Keratinocyte (primary cell): ENCODE results near the gene ITIH3. TPM values are rescaled to one million over a fixed set of nuclear protein-coding genes. Genes with fewer than 3 reads are reported as not detected.

Experiments
- DNase-seq: peaks from one replicate; pipeline ENCODE4 v3.0.0-alpha.2; 2011; ENCODE audit warnings: low read depth, missing footprints, low spot score
- FAIRE-seq: peaks from 2 replicates; lab custom pipeline; 2011; peaks lifted over from hg19 to GRCh38; lab: Jason Lieb, UNC
- H2AFZ ChIP-seq: 2 replicates; pipeline ENCODE4 v1.6.0; 2012; ENCODE audit warnings: low read length, control low read depth, inconsistent platforms; ENCODE audit not compliant: control insufficient read depth
- H3K27ac ChIP-seq: 2 replicates; pipeline ENCODE4 v1.5.1; 2011; ENCODE audit warnings: low read length; ENCODE audit not compliant: control insufficient read depth, insufficient read depth
- H3K27me3 ChIP-seq: 3 replicates; pipeline ENCODE4 v1.6.0; 2011; ENCODE audit warnings: low read length; ENCODE audit not compliant: control insufficient read depth, insufficient read depth; ENCODE audit errors: extremely low read depth
- H3K36me3 ChIP-seq, 2 experiments: 2 replicates in 1 of 2; 3 replicates in 1 of 2; pipeline ENCODE4 v1.5.1; 2011; ENCODE audit warnings: low read length in 2 of 2, mild to moderate bottlenecking in 1 of 2; ENCODE audit not compliant: control insufficient read depth in 2 of 2, insufficient read depth in 2 of 2; ENCODE audit errors: extremely low read depth in 1 of 2
- H3K4me1 ChIP-seq: 3 replicates; pipeline ENCODE4 v1.5.1; 2011; ENCODE audit warnings: low read length; ENCODE audit not compliant: control insufficient read depth, insufficient read depth; ENCODE audit errors: extremely low read depth
- H3K4me2 ChIP-seq: 3 replicates; pipeline ENCODE4 v1.6.0; 2011; ENCODE audit warnings: low read depth, low read length; ENCODE audit not compliant: control insufficient read depth, insufficient read depth; ENCODE audit errors: extremely low read depth
- H3K4me3 ChIP-seq, 3 experiments: fragments of 200-600 bp in 1 of 3; sonication (generic) in 1 of 3; 2 replicates in 2 of 3; 3 replicates in 1 of 3; pipeline ENCODE4 v1.5.1; 2011 to 2016; ENCODE audit warnings: low read length in 3 of 3, mild to moderate bottlenecking in 3 of 3, control low read depth in 2 of 3, inconsistent platforms in 1 of 3, low read depth in 1 of 3, mixed read lengths in 1 of 3, mixed run types in 1 of 3, moderate library complexity in 1 of 3; ENCODE audit not compliant: control insufficient read depth in 2 of 3, insufficient read depth in 2 of 3; ENCODE audit errors: extremely low read depth in 1 of 3
- H3K79me2 ChIP-seq: 2 replicates; pipeline ENCODE4 v1.6.0; 2012; ENCODE audit warnings: low read length; ENCODE audit not compliant: control insufficient read depth, insufficient read depth
- H3K9ac ChIP-seq: 3 replicates; pipeline ENCODE4 v1.6.0; 2011; ENCODE audit warnings: low read length; ENCODE audit not compliant: control insufficient read depth, insufficient read depth; ENCODE audit errors: extremely low read depth
- H3K9me1 ChIP-seq: 3 replicates; pipeline ENCODE4 v1.6.0; 2011; ENCODE audit warnings: low read length; ENCODE audit not compliant: control insufficient read depth, insufficient read depth; ENCODE audit errors: extremely low read depth
- H3K9me3 ChIP-seq: 2 replicates; pipeline ENCODE4 v1.5.1; 2012; ENCODE audit warnings: low read depth, low read length; ENCODE audit not compliant: control insufficient read depth
- H4K20me1 ChIP-seq: 3 replicates; pipeline ENCODE4 v1.6.0; 2011; ENCODE audit warnings: low read length; ENCODE audit not compliant: control insufficient read depth, insufficient read depth; ENCODE audit errors: extremely low read depth
- CTCF ChIP-seq, 3 experiments: IDR thresholded peaks in 1 of 3; conservative IDR thresholded peaks in 1 of 3; optimal IDR thresholded peaks in 1 of 3; 2 replicates in 2 of 3; 3 replicates in 1 of 3; pipeline versions ENCODE3 to v1.5.1; 2011; ENCODE audit warnings: low read length in 3 of 3, mild to moderate bottlenecking in 3 of 3, moderate library complexity in 2 of 3, control low read depth in 1 of 3, inconsistent platforms in 1 of 3; ENCODE audit not compliant: insufficient read depth in 2 of 3; ENCODE audit errors: extremely low read depth in 1 of 3
- EZH2 ChIP-seq: IDR thresholded peaks from one replicate; pipeline ENCODE4 v1.6.1; 2012; ENCODE audit warnings: inconsistent platforms, mild to moderate bottlenecking, low read length, moderate library complexity
- dilution Hi-C: fragments of 300-500 bp; cut with MboI; formaldehyde crosslinking; loops from one replicate; pipeline ENCODE4 v1.7.0; 2020; ENCODE audit warnings: low sequenced_read_pairs; ENCODE audit not compliant: extremely low pct_ligation_motif_present
- polyA plus RNA-seq, 5 experiments: library from polyadenylated mRNA; depleted of rRNA in 3 of 5; stranded (reverse) in 3 of 5; stranded (forward) in 1 of 5; unstranded in 1 of 5; fragments of >200 nt; gene quantifications; 1 replicate in 1 of 5; 2 replicates in 3 of 5; 3 replicates in 1 of 5; pipeline versions ENCODE4 v1.2.1 to v1.2.3, GENCODE V29; 2011 to 2012; ENCODE audit warnings: missing spikeins in 2 of 5, low read depth in 1 of 5, low replicate concordance in 1 of 5

The ITIH3 gene
- polyA plus RNA-seq, 1 donor (not counting 4 experiments of a cell fraction or from before 2014, with no cell fraction given): not detected

GRCh38 chr3:52771334-52771681 lies 23.3 kb upstream of the ITIH3 start:
- peak overlapping the region; percentile 65 for H3K27ac ChIP-seq
- peak overlapping the region; percentile 78 for H3K4me2 ChIP-seq
- H3K79me2 ChIP-seq: peaks cover 16% of the 10 kb centered on the region
- H3K36me3 ChIP-seq: no peaks in the 10 kb centered on the region
- no peaks in the 10 kb centered on the region for H3K27me3 ChIP-seq
- TF ChIP-seq CTCF (optimal IDR thresholded peaks at IDR 0.05 in 1 of 3, IDR thresholded peaks at IDR 0.05 in 1 of 3, conservative IDR thresholded peaks at IDR 0.05 in 1 of 3; ENCODE audit: extremely low read depth in 1 of 3, insufficient read depth in 2 of 3, low read length in 3 of 3): no peak
- TF ChIP-seq EZH2: no peak
- no peaks in the 10 kb centered on the region for H4K20me1 ChIP-seq
- DNase-seq (no peak), FAIRE-seq (no peak)
- peak overlapping the region; percentile 79 for H3K9ac ChIP-seq
- H3K9me3 ChIP-seq: no peaks in the 10 kb centered on the region
- no peaks in the 10 kb centered on the region for H3K9me1 ChIP-seq
- H3K4me1 ChIP-seq: peaks cover 11% of the 10 kb centered on the region
- H3K4me3 ChIP-seq: peak overlapping the region; percentile 71 to 85 (median 81)
- dilution Hi-C loops: no loop called here
- peak overlapping the region; percentile 94 for H2AFZ ChIP-seq

GRCh38 chr3:52771702-52772101 lies 22.9 kb upstream of the ITIH3 start:
- no peak for TF ChIP-seq EZH2
- Histone ChIP-seq H3K27me3 (no peaks in the 10 kb centered on the region), H2AFZ (peak overlapping the region; percentile 34), H3K9me3 (no peaks in the 10 kb centered on the region), H3K36me3 (no peaks in the 10 kb centered on the region), H3K4me3 (no peak overlapping the region), H3K27ac (no peak overlapping the region), H3K79me2 (peaks cover 16% of the 10 kb centered on the region), H3K9me1 (no peaks in the 10 kb centered on the region), H3K4me1 (peaks cover 11% of the 10 kb centered on the region), H3K4me2 (no peak overlapping the region), H4K20me1 (no peaks in the 10 kb centered on the region), H3K9ac (no peak overlapping the region)
- FAIRE-seq: no peak
- DNase-seq: no peak
- dilution Hi-C loops: no loop called here
